ENCODE data around the gene FSTL1.

The FSTL1 gene

GRCh38 chr3:120353463-120353862 is 97.3 kb downstream of the FSTL1 start:
- no peak for DNase-seq (ENCODE audit: low read depth in 3 of 3)

- no peak for DNase-seq (ENCODE audit: low read depth in 3 of 3)
Observed at GRCh38 chr3:120352017-120352416, 98.8 kb downstream of the FSTL1 start.

GRCh38 chr3:120350401-120350941 is 100.3 kb downstream of the FSTL1 start:
- no peak for DNase-seq (ENCODE audit: low read depth in 3 of 3)

- DNase-seq (ENCODE audit: low read depth in 3 of 3), result no peak
Observed at GRCh38 chr3:120349855-120350125, 101.0 kb downstream of the FSTL1 start.

GRCh38 chr3:120348991-120349854 is 101.6 kb downstream of the FSTL1 start, which contains the start of gene LRRC58:
Gene LRRC58 (minus strand): TSS chr3:120349354. CDS start chr3:120349243, 111 bp downstream.
- peak; percentile 68 to 85 (median 78) for DNase-seq (ENCODE audit: low read depth in 3 of 3)

- peak; percentile 23 to 40 (median 30) for DNase-seq (ENCODE audit: low read depth in 3 of 3)
Observed at GRCh38 chr3:120348065-120348990, 102.5 kb downstream of the FSTL1 start.

GRCh38 chr3:120344349-120344748 is 106.4 kb downstream of the FSTL1 start:
- no peak for DNase-seq (ENCODE audit: low read depth in 3 of 3)

Data from stimulated activated CD4-positive, alpha-beta T cell treated with anti-CD3 and anti-CD28 coated beads, TNF-alpha, amount 100 ng/mL, for 48 hours (primary cell).